Transverse colon (tissue), 4 donors: ENCODE results near the gene USP22. TPM values are rescaled to one million over a fixed set of nuclear protein-coding genes. Genes with fewer than 3 reads are reported as not detected.

Experiments
- DNase-seq: peaks from one replicate; pipeline ENCODE4 v3.0.0-alpha.2; 2019
- H3K27ac ChIP-seq, 4 donors: fragments of 200-600 bp; sonication (generic); 2 replicates each; pipeline ENCODE4 v1.5.1; 2016 to 2018; ENCODE audit warnings: inconsistent platforms in 4 of 4
- H3K27me3 ChIP-seq: fragments of 200-600 bp; sonication (generic); 2 replicates; pipeline ENCODE4 v1.5.1; 2017; ENCODE audit warnings: inconsistent platforms
- H3K36me3 ChIP-seq, 4 donors: fragments of 200-600 bp; sonication (generic); 2 replicates each; pipeline ENCODE4 v1.5.1; 2017 to 2019; ENCODE audit warnings: inconsistent platforms in 4 of 4
- H3K4me1 ChIP-seq, 4 donors: fragments of 200-600 bp; sonication (generic); 2 replicates each; pipeline ENCODE4 v1.5.1; 2017 to 2020; ENCODE audit warnings: inconsistent platforms in 4 of 4
- H3K4me3 ChIP-seq, 4 donors: fragments of 200-600 bp; sonication (generic); 1 replicate in 1 of 4; 2 replicates in 3 of 4; pipeline versions ENCODE4 v1.5.1 to v1.6.1; 2017 to 2019; ENCODE audit warnings: inconsistent platforms in 4 of 4
- H3K9me3 ChIP-seq, 2 donors: fragments of 200-600 bp; sonication (generic); 2 replicates each; pipeline ENCODE4 v1.5.1; 2017 to 2019; ENCODE audit warnings: inconsistent platforms in 2 of 2
- EP300 ChIP-seq: sonication (generic); formaldehyde crosslinking; IDR thresholded peaks from one replicate; pipeline ENCODE4 v1.6.1; 2017; ENCODE audit warnings: antibody characterized with exemption, low read depth
- POLR2A ChIP-seq: fragments of 450-650 bp; IDR thresholded peaks from one replicate; pipeline ENCODE4 v1.6.1; 2016; ENCODE audit warnings: antibody characterized with exemption, mild to moderate bottlenecking, moderate library complexity
- POLR2AphosphoS5 ChIP-seq, 3 donors: sonication (generic); formaldehyde crosslinking; IDR thresholded peaks; one replicate each; pipeline ENCODE4 v1.6.1; 2016; ENCODE audit warnings: antibody characterized with exemption in 3 of 3
- WGBS, 2 donors: methylation state at CpG; one replicate each; pipeline ENCODE4 v1.1.5; 2018; ENCODE audit warnings: low coverage in 1 of 2; 5-methylcytosine and 5-hydroxymethylcytosine counted together
- in situ Hi-C, 4 donors: fragments of 200-750 bp; cut with MboI; loops; one replicate each; pipeline versions ENCODE4 v1.15.0 to v1.15.1; 2017; ENCODE audit warnings: low sequenced_read_pairs in 3 of 4, low pct_ligation_motif_present in 1 of 4, low pct_unique_long_range_greater_than_20kb in 1 of 4
- intact Hi-C: fragments of 100-400 bp; cut with DNase I; formaldehyde crosslinking; loops from one replicate; pipeline ENCODE4 v1.15.1; 2023; ENCODE audit warnings: low total_unique reads
- total RNA-seq, 4 donors: library from RNA; depleted of rRNA; stranded (reverse); fragments of >200 nt; gene quantifications; one replicate each; pipeline ENCODE4 v1.1.0, GENCODE V29; 2016
- TF ChIP-seq, protein P1 (sequence below), 5 experiments: fragments of 200-600 bp in 3 of 5; fragments of 450-650 bp in 2 of 5; sonication (generic) in 3 of 5; IDR thresholded peaks; 1 replicate in 2 of 5; 2 replicates in 3 of 5; pipeline ENCODE4 v1.5.1; 2016 to 2017; ENCODE audit warnings: antibody characterized with exemption in 5 of 5, inconsistent platforms in 3 of 5, mild to moderate bottlenecking in 2 of 5, moderate library complexity in 1 of 5

USP22 gene
- total RNA-seq, 4 donors from 2014 or later: 95.5 to 123 (median 108) TPM

DNA sequence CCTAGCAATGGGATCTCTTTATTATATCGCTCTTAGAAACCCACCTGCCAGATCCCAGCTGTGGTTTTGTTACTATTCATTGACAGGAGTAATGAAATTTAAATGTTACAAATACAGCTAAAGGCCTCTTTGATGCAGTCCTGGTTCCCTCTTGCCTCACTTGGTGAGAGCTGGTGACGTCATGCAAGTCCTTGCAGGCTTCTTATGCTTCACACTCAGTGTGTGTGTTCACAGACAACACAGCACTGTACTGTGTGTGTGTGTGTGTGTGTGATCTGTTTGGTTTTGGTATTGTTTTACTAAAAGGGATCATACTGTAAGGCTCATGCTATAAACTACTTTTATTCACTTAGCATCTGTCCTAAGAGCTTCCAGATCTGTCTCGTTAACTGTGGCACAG, 75.0 kb downstream of the USP22 start:
- Histone ChIP-seq H3K36me3 (no peaks in the 10 kb centered on the region), H3K27ac (no peak overlapping the region), H3K4me3 (no peak overlapping the region), H3K4me1 (no peaks in the 10 kb centered on the region), H3K9me3 (no peaks in the 10 kb centered on the region), H3K27me3 (no peaks in the 10 kb centered on the region)
- intact Hi-C loops: no loop called here
- TF ChIP-seq POLR2A (no peak), EP300 (no peak), POLR2AphosphoS5 (IDR thresholded peaks at IDR 0.05) (no peak)
- TF ChIP-seq, protein P1, sequence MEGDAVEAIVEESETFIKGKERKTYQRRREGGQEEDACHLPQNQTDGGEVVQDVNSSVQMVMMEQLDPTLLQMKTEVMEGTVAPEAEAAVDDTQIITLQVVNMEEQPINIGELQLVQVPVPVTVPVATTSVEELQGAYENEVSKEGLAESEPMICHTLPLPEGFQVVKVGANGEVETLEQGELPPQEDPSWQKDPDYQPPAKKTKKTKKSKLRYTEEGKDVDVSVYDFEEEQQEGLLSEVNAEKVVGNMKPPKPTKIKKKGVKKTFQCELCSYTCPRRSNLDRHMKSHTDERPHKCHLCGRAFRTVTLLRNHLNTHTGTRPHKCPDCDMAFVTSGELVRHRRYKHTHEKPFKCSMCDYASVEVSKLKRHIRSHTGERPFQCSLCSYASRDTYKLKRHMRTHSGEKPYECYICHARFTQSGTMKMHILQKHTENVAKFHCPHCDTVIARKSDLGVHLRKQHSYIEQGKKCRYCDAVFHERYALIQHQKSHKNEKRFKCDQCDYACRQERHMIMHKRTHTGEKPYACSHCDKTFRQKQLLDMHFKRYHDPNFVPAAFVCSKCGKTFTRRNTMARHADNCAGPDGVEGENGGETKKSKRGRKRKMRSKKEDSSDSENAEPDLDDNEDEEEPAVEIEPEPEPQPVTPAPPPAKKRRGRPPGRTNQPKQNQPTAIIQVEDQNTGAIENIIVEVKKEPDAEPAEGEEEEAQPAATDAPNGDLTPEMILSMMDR (IDR thresholded peaks at IDR 0.05): no peak
- no peak for DNase-seq
- WGBS, 2 donors: 82 to 100% methylated on average over 2 to 3 of the region's 3 CpGs
- in situ Hi-C loops: no loop called here

DNA sequence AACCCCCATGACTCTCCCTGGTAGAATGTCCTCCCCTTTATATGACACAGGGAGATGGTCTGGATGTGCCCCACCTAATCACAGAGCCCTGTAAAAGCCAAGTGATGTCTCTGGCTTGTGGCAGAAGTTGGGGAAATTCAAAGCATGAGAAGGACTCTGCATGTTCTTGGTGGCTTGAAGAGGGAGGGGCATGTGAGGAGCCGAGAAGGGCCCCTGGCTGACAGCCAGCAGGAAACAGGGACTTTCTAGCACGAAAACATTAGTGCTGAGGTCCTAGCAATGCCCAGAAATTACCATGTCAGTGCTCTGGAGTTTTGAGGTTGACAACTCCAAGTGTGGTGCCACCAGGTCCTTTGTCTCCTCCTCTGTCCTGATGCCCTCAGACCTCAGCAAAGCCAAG, 75.9 kb downstream of the USP22 start:
- no peak for DNase-seq

DNA sequence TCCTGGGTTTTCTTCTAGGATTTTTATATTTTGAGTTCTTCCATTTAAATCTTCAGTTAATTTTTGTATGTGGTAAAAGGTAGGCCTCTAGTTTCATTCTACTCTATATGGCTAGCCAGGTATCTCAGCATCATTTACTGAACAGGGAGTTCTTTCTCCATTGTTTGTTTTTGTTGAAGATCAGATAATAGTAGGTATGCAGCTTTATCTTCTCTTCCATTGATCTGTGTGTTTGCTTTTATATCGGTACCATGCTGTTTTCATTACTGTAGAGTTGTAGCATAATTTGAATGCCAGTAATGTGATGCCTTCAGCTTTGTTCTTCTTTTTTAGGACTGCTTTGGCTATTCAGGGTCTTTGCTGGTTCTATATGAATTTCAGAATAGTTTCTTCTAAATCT, 77.3 kb downstream of the USP22 start:
- 71 to 90% methylated on average over 1 of the region's 1 CpG for WGBS, 2 donors
- no peaks in the 10 kb centered on the region for H3K27me3 ChIP-seq
- H3K4me3 ChIP-seq: no peak overlapping the region
- no peak overlapping the region for H3K27ac ChIP-seq
- in situ Hi-C loops: no loop called here
- TF ChIP-seq POLR2AphosphoS5 (IDR thresholded peaks at IDR 0.05) (no peak), POLR2A (no peak), EP300 (no peak)
- TF ChIP-seq, protein P1 (IDR thresholded peaks at IDR 0.05): no peak
- intact Hi-C loops: no loop called here
- H3K36me3 ChIP-seq: no peaks in the 10 kb centered on the region
- no peaks in the 10 kb centered on the region for H3K9me3 ChIP-seq
- no peak for DNase-seq
- no peaks in the 10 kb centered on the region for H3K4me1 ChIP-seq

More for the DNA sequence above, 75.9 kb downstream of the USP22 start:
- Histone ChIP-seq H3K36me3 (no peaks in the 10 kb centered on the region), H3K27ac (no peak overlapping the region), H3K27me3 (no peaks in the 10 kb centered on the region), H3K9me3 (no peaks in the 10 kb centered on the region), H3K4me3 (no peak overlapping the region), H3K4me1 (no peaks in the 10 kb centered on the region)
- in situ Hi-C loops: no loop called here
- no peak for TF ChIP-seq POLR2A
- intact Hi-C loops: no loop called here
- 12% methylated on average over 2 of the region's 2 CpGs; no CpG with 5 or more reads in 1 of the 2 donors for WGBS, 2 donors

DNA sequence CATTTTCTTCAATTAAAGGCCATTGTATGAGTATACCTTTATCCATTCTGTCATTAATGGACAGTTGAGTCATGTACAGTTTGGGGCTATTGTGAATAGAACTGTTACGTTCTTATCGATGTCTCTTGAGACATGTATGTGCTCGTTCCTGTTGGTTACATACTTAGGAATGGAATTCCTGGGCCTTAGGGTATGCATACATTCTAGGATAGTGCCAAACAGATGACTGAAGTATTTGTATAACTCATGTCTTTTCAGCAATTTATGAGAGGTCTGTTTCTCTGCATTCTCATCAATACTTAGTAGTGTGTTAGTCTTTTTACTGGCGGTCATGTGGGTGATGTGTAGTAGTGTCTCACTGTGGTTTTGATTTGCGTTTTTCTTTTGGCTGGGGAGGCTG, 81.2 kb downstream of the USP22 start:
- Histone ChIP-seq H3K27ac (no peak overlapping the region), H3K9me3 (no peaks in the 10 kb centered on the region), H3K4me3 (no peak overlapping the region), H3K4me1 (no peaks in the 10 kb centered on the region), H3K36me3 (no peaks in the 10 kb centered on the region), H3K27me3 (no peaks in the 10 kb centered on the region)
- in situ Hi-C loops (no loop called here), intact Hi-C loops (no loop called here)
- TF ChIP-seq POLR2AphosphoS5 (IDR thresholded peaks at IDR 0.05) (no peak), POLR2A (no peak), EP300 (no peak)
- TF ChIP-seq, protein P1 (IDR thresholded peaks at IDR 0.05): no peak
- DNase-seq: no peak
- WGBS, 2 donors: 80 to 82% methylated on average over 5 of the region's 5 CpGs

DNA sequence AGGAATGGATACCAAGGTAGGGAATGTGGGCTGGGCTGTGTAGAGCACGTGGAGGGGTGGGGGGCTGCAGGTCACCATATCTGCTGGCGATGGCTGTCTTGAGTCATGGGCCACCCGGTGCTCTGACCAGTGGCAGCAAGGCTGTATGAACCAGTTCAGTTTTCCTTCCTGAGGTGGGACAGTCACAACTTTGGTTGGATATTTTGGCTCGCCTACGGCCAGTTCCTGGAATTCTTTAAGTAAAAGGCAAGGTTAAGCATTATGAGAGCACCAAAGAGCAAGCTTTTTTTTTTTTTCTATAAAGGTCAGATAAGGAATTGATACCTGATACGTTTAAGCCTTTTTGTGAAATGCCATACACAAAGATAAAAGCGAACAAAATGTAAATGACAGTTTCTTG, 81.9 kb downstream of the USP22 start:
- Histone ChIP-seq H3K27me3 (no peaks in the 10 kb centered on the region), H3K36me3 (no peaks in the 10 kb centered on the region), H3K4me3 (no peak overlapping the region), H3K4me1 (peaks cover 0 to 2% (median under 1%) of the 10 kb centered on the region in 4 donors), H3K9me3 (no peaks in the 10 kb centered on the region), H3K27ac (no peak overlapping the region)
- intact Hi-C loops: no loop called here
- DNase-seq: no peak
- in situ Hi-C loops: no loop called here
- TF ChIP-seq EP300 (no peak), POLR2A (no peak), POLR2AphosphoS5 (IDR thresholded peaks at IDR 0.05) (no peak)
- TF ChIP-seq, protein P1 (IDR thresholded peaks at IDR 0.05): no peak
- WGBS, 2 donors: 90 to 94% methylated on average over 2 to 7 of the region's 7 CpGs
